Endodermal cell (in vitro differentiated cells): ENCODE measurements around the gene NBPF20. TPM values are rescaled to one million over a fixed set of nuclear protein-coding genes. Genes with fewer than 3 reads are reported as not detected.
"Not testable (repeated sequence)": the region's sequence is repeated elsewhere in the genome, so short reads cannot be mapped to it uniquely, and the experiment has no call there.

Experiments
- DNase-seq: peaks from one replicate; pipeline ENCODE4 v3.0.0-alpha.2; 2017
- H3K27ac ChIP-seq: 2 replicates; pipeline ENCODE4 v1.5.1; 2013; ENCODE audit warnings: mild to moderate bottlenecking, low read depth, low read length, moderate library complexity
- H3K27me3 ChIP-seq: 2 replicates; pipeline ENCODE4 v1.6.1; 2013; ENCODE audit warnings: mild to moderate bottlenecking, low read length, moderate library complexity; ENCODE audit not compliant: insufficient read depth, control insufficient read depth, poor library complexity, severe bottlenecking
- H3K36me3 ChIP-seq: 2 replicates; pipeline ENCODE4 v1.7.0; 2013; ENCODE audit warnings: mild to moderate bottlenecking, low read length, moderate library complexity; ENCODE audit not compliant: control insufficient read depth, insufficient read depth
- H3K4me1 ChIP-seq: one replicate; pipeline ENCODE4 v1.7.0; 2013; ENCODE audit warnings: low read length; ENCODE audit not compliant: control insufficient read depth, insufficient read depth
- H3K4me3 ChIP-seq: 2 replicates; pipeline ENCODE4 v1.5.1; 2013; ENCODE audit warnings: mild to moderate bottlenecking, low read length, moderate library complexity
- H3K9ac ChIP-seq: 2 replicates; pipeline ENCODE4 v1.6.1; 2013; ENCODE audit warnings: mild to moderate bottlenecking, low read length, moderate library complexity; ENCODE audit not compliant: poor library complexity, severe bottlenecking; ENCODE audit errors: extremely low read depth
- H3K9me3 ChIP-seq: 2 replicates; pipeline ENCODE4 v1.6.1; 2013; ENCODE audit warnings: mild to moderate bottlenecking, low read length, moderate library complexity; ENCODE audit not compliant: control insufficient read depth
- H3K27ac Mint-ChIP-seq: 2 replicates; pipeline ENCODE4 v1.8.0; 2020; ENCODE audit warnings: mixed read lengths
- H3K27me3 Mint-ChIP-seq: 2 replicates; pipeline ENCODE4 v1.8.0; 2021; ENCODE audit warnings: mild to moderate bottlenecking, mixed read lengths; ENCODE audit not compliant: insufficient read depth
- H3K36me3 Mint-ChIP-seq: 2 replicates; pipeline ENCODE4 v1.8.0; 2020; ENCODE audit warnings: low read depth, mixed read lengths
- H3K4me1 Mint-ChIP-seq: 2 replicates; pipeline ENCODE4 v1.8.0; 2020; ENCODE audit warnings: mixed read lengths
- H3K4me3 Mint-ChIP-seq: 2 replicates; pipeline ENCODE4 v1.8.0; 2020; ENCODE audit warnings: mild to moderate bottlenecking, moderate library complexity, mixed read lengths
- H3K9me3 Mint-ChIP-seq: 2 replicates; pipeline ENCODE4 v1.8.0; 2020; ENCODE audit warnings: mild to moderate bottlenecking, mixed read lengths
- WGBS, 2 experiments: methylation state at CpG; one replicate each; pipeline versions ENCODE4 v1.1.5 to v1.1.7; 2013; ENCODE audit warnings: missing lambda C conversion rate in 2 of 2, mixed read lengths in 1 of 2; ENCODE audit not compliant: insufficient coverage in 1 of 2, insufficient read length in 1 of 2; 5-methylcytosine and 5-hydroxymethylcytosine counted together
- total RNA-seq, 2 donors: library from RNA; stranded (reverse); fragmentation: NEBNext Ultra II Directional in 1 of 2; extraction: Animal tissue kit (Norgen Biotek cat#: 25700) in 1 of 2; gene quantifications; 2 replicates in 1 of 2; 3 replicates in 1 of 2; pipeline ENCODE4 v1.2.1, GENCODE V29; 2021
- TF ChIP-seq, protein P1 (sequence below): fragments of 200-600 bp; sonication (generic); conservative IDR thresholded peaks from 2 replicates; pipeline ENCODE4 v1.5.0; 2021; ENCODE audit warnings: antibody characterized with exemption, mild to moderate bottlenecking

NBPF20 gene
- total RNA-seq, 2 donors from 2014 or later = 5.2 to 6.9 TPM

DNA sequence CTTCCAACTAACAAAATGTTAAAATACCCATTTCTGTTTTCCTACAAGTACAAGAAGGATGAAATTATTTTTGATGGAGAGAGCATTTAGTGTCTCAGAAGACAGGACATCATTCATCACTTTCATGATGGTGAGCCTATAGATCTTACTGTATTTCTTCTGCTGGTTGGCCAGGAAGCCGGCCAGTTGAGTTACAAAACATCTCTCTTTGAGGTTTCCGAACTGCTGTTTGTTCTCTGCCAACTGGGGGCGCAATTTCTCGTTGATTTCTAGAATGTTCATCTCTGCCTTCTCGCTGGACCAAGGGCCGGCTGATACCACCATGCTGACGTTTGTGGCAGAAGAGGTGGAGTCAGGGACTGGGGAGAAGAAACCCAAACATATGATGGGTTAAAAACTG lies 20.5 kb downstream of the NBPF20 start:
- peak; percentile 30 for DNase-seq
- not testable (repeated sequence) for H3K4me3 Mint-ChIP-seq, H3K4me1 Mint-ChIP-seq, H3K36me3 ChIP-seq, H3K4me1 ChIP-seq, H3K4me3 ChIP-seq, H3K9me3 ChIP-seq, H3K27me3 Mint-ChIP-seq, H3K36me3 Mint-ChIP-seq, H3K27ac ChIP-seq, H3K9me3 Mint-ChIP-seq, H3K9ac ChIP-seq, H3K27ac Mint-ChIP-seq, H3K27me3 ChIP-seq
- TF ChIP-seq, protein P1, sequence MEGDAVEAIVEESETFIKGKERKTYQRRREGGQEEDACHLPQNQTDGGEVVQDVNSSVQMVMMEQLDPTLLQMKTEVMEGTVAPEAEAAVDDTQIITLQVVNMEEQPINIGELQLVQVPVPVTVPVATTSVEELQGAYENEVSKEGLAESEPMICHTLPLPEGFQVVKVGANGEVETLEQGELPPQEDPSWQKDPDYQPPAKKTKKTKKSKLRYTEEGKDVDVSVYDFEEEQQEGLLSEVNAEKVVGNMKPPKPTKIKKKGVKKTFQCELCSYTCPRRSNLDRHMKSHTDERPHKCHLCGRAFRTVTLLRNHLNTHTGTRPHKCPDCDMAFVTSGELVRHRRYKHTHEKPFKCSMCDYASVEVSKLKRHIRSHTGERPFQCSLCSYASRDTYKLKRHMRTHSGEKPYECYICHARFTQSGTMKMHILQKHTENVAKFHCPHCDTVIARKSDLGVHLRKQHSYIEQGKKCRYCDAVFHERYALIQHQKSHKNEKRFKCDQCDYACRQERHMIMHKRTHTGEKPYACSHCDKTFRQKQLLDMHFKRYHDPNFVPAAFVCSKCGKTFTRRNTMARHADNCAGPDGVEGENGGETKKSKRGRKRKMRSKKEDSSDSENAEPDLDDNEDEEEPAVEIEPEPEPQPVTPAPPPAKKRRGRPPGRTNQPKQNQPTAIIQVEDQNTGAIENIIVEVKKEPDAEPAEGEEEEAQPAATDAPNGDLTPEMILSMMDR = peak; percentile 54
- WGBS, 2 experiments = 80% methylated on average over 1 of the region's 7 CpGs; no CpG with 5 or more reads in 1 of the 2 experiments

DNA sequence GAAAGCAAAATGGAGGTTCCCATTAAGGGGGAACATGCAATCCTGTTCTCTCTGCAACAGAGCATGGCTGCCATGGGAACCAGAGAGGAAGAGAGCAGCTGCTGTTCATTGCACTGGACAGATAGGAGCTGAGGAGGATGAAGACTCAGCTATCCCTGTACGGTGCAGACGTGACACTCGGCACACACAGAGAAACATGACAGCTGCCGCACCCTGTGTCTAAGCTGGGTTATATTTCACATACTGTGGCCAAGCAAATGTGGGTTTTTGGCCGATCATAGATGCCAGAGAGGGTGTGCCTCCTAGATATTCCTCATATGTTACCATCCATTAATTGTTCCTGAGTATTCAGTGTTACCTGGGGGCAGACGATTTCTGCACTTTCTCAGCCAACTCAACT lies 24.7 kb downstream of the NBPF20 start:
- not testable (repeated sequence) for H3K27ac Mint-ChIP-seq, H3K9ac ChIP-seq, H3K36me3 ChIP-seq, H3K4me3 Mint-ChIP-seq, H3K27ac ChIP-seq, H3K4me1 ChIP-seq, H3K9me3 ChIP-seq, H3K9me3 Mint-ChIP-seq, DNase-seq, H3K4me3 ChIP-seq, H3K27me3 ChIP-seq, H3K27me3 Mint-ChIP-seq, H3K4me1 Mint-ChIP-seq
- peaks cover 11% of the 10 kb centered on the region for H3K36me3 Mint-ChIP-seq
- 94 to 95% methylated on average over 3 to 6 of the region's 6 CpGs for whole genome bisulfite sequencing, 2 experiments

Other genes starting within 250 kb of the NBPF20 start
- gene PPIAL4D, start 183.4 kb downstream of the NBPF20 start, total RNA-seq = not detected
- 10 to 100 TPM; 33.9 to 34.5 TPM for gene GPR89A, start 182.4 kb upstream of the NBPF20 start, total RNA-seq